ENCODE results near the gene GJC2. TPM values are rescaled to one million over a fixed set of nuclear protein-coding genes. Genes with fewer than 3 reads are reported as not detected.

Gene GJC2
- total RNA-seq, 4 donors from 2014 or later: 0.48 to 2.7 (median 0.66) TPM

DNA sequence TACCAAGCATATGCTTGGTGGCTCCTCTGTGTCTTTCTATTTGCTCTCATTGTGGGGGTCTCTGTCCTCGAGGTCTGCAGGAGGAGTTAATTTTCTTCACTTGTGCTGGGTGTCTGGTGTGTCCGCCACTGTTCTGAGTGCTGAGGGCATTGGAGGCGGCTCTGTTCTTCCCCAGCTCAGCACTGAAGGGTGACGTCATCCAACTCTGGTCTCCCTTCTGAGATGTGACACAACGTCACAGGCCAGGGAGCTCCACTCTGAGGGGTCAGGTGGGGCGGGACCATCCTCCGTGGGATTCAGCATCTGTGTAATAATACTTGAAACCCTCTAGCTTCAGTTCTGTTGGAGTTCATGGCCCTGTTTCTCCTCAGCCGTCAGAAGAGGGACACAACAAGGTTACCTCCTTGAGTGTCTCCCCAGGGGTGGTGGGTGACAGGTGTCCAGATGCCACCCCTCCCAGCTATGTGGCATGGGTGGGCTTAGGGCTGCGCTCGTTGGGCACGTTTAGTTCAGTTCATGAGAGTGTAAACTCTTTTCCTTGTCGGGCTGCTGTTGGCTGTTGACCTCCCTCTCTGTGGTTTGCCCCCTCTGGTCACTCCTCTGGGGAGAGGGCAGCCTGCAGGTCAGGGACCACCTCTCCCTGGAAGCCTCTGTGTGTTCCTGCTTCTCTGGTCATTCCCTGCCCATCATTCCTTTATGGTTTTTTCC lies 19.0 kb downstream of the GJC2 start:
- Histone ChIP-seq H3K9me3 (no peaks in the 10 kb centered on the region), H3K27me3 (no peaks in the 10 kb centered on the region), H3K27ac (no peak overlapping the region), H3K4me1 (peaks cover 16 to 37% (median 18%) of the 10 kb centered on the region in 3 donors), H3K4me3 (no peak overlapping the region), H3K36me3 (no peaks in the 10 kb centered on the region)
- TF ChIP-seq, protein P1, sequence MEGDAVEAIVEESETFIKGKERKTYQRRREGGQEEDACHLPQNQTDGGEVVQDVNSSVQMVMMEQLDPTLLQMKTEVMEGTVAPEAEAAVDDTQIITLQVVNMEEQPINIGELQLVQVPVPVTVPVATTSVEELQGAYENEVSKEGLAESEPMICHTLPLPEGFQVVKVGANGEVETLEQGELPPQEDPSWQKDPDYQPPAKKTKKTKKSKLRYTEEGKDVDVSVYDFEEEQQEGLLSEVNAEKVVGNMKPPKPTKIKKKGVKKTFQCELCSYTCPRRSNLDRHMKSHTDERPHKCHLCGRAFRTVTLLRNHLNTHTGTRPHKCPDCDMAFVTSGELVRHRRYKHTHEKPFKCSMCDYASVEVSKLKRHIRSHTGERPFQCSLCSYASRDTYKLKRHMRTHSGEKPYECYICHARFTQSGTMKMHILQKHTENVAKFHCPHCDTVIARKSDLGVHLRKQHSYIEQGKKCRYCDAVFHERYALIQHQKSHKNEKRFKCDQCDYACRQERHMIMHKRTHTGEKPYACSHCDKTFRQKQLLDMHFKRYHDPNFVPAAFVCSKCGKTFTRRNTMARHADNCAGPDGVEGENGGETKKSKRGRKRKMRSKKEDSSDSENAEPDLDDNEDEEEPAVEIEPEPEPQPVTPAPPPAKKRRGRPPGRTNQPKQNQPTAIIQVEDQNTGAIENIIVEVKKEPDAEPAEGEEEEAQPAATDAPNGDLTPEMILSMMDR (IDR thresholded peaks at IDR 0.05): no peak
- no peak for TF ChIP-seq POLR2A (IDR thresholded peaks at IDR 0.05)
- intact Hi-C loops (cut with DNase I): loop anchor here (10.0 kb wide), 1 partner anchor 64 kb away; the partner anchor contains the start of genes C1orf35 and MRPL55
- no peak for DNase-seq
- 78 to 90% methylated on average over 5 to 8 of the region's 12 CpGs for WGBS, 2 donors

DNA sequence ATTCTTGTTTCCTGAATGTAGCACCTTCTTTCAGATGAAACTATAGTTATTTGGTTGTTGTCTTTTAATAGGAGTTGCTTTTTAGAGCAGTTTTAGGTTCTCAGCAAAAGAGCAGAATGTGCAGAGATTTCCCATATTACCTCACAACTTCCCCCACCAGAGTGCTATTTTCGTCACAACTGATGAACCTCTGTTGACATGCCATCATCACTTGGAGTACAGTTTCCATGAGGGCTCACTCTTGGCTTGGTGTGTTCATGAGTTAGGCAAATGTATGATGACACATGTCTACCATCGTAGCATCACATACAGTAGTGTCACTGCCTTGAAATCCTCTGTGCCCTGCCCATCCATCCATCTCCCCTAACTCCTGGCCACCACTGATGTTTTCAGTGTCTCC lies 19.6 kb downstream of the GJC2 start:
- no peak overlapping the region for H3K27ac ChIP-seq
- DNase-seq: no peak
- peaks cover 12 to 34% (median 16%) of the 10 kb centered on the region in 3 donors for H3K4me1 ChIP-seq
- WGBS, 2 donors: 66 to 89% methylated on average over 2 of the region's 2 CpGs
- H3K36me3 ChIP-seq: no peaks in the 10 kb centered on the region
- H3K27me3 ChIP-seq: no peaks in the 10 kb centered on the region
- no peaks in the 10 kb centered on the region for H3K9me3 ChIP-seq
- TF ChIP-seq POLR2A (IDR thresholded peaks at IDR 0.05): no peak
- TF ChIP-seq, protein P1 (IDR thresholded peaks at IDR 0.05): no peak
- intact Hi-C loops (cut with DNase I): loop anchor here (10.0 kb wide), 1 partner anchor 65 kb away; the partner anchor contains the start of genes C1orf35 and MRPL55
- no peak overlapping the region for H3K4me3 ChIP-seq

DNA sequence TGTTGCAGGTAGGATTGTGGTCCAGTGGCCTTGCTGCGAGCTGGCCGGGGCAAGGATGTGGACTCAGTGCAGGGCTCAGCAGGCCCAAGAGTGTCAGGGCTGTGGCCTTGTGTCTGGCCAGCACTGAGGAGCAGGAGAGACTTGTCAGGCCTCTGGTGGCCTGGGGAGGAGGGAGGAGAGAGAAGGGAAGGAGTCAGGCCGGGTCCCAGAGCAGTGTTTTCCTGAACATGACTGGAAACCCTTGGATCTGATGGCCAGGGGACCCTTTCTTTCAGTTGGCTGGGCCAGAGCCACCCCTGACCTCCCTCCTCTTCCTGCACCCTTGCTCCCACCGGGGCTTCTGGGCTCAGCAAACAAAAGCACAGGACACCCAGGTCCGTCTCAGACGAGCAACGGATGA lies 20.9 kb downstream of the GJC2 start:
- no peak for TF ChIP-seq POLR2A (IDR thresholded peaks at IDR 0.05)
- TF ChIP-seq, protein P1 (IDR thresholded peaks at IDR 0.05): no peak
- WGBS, 2 donors: 86 to 89% methylated on average over 5 to 6 of the region's 7 CpGs
- no peaks in the 10 kb centered on the region for H3K9me3 ChIP-seq
- H3K36me3 ChIP-seq: peaks cover 0 to 13% (median 0%) of the 10 kb centered on the region in 3 donors
- intact Hi-C loops (cut with DNase I): no loop called here
- H3K4me3 ChIP-seq: no peak overlapping the region
- peaks cover 6 to 31% (median 8%) of the 10 kb centered on the region in 3 donors for H3K4me1 ChIP-seq
- no peaks in the 10 kb centered on the region for H3K27me3 ChIP-seq
- no peak for DNase-seq
- no peak overlapping the region for H3K27ac ChIP-seq

DNA sequence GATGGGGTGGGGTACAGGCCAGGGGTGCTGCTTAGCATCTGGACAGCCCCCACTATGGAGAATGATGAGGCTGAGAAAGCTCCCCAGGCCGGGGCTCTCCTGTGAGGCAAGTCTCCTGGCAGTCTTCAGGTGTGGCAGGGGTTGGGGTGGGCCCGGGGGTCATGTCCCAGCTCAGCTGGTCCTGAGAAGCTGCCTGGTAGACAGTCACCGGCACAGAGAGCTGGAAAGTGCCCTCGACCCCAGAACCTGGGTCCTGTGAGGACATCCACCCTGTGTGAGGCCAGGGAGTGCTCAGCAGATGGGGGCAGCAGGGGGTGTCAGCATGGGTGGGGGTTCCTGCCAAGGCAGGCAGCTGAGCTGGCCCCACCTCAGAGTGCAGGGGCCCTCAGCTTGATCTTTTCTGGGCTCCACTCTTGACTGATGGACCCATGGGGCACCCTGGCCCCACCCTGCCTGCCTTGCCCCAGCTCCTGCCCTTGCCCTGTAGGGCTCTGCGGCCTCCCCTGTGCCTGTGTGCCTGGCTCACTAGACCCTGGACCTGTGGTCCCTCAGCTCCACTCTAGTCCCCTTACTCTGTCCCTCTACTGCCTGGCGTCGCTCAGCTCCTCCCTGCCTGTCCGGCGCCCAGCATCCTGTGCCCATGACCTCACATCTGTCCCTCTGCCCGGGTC lies 21.6 kb downstream of the GJC2 start:
- no peak for DNase-seq
- Histone ChIP-seq H3K36me3 (peaks cover 0 to 19% (median 0%) of the 10 kb centered on the region in 3 donors), H3K27me3 (no peaks in the 10 kb centered on the region), H3K9me3 (no peaks in the 10 kb centered on the region), H3K4me3 (no peak overlapping the region), H3K4me1 (peaks cover 6 to 28% (median 6%) of the 10 kb centered on the region in 3 donors), H3K27ac (no peak overlapping the region)
- intact Hi-C loops (cut with DNase I): no loop called here
- 73 to 79% methylated on average over 6 to 7 of the region's 10 CpGs for WGBS, 2 donors
- no peak for TF ChIP-seq POLR2A (IDR thresholded peaks at IDR 0.05)
- TF ChIP-seq, protein P1 (IDR thresholded peaks at IDR 0.05): no peak
